ENCODE results near the gene COBL.

Gene COBL

DNA sequence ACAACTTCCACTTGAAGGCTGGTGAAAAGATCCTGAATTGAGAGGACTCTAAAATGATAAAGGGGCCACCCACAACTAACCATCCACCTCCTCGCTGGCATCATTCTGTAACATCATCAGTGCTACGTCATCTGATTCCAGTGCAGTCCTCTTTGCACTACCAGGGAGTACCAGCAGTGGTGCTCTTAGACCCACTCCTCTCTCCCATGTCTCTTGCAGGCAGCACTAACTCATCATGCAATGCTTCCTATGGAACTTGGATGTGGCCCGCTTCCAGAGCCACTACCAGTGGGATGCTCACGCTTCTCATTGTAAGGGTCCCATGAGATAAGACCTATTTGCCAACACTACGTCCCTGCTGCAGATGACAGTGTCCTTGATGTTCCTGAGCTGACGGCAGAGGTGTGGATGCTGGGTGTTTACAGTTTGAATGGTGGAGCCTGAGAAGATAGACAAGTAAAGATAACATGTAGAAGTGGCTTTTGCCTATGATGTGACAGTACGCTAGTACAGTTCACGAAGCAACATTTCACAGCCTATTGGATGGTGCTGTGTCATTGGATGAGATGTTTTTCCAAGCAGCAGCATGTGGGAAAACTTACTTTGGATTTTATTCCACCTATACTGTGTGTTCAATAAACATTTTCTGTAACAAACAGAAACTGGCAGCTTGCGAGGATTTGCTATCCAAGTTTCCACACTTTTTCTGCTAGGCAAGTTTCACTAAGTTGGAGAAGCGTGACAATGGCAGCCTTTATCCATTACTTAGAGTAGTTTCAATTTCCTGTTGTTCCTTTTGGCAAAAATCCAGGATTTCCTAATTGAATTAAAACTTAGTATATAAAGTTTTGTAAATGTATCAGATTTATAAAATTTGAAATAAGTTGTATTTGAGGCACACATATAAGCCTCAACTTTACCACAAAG is 35.8 kb upstream of the COBL start:
- no peak overlapping the region for H3K4me3 ChIP-seq (ENCODE audit: low read depth, low read length)
- TF ChIP-seq, protein P1, sequence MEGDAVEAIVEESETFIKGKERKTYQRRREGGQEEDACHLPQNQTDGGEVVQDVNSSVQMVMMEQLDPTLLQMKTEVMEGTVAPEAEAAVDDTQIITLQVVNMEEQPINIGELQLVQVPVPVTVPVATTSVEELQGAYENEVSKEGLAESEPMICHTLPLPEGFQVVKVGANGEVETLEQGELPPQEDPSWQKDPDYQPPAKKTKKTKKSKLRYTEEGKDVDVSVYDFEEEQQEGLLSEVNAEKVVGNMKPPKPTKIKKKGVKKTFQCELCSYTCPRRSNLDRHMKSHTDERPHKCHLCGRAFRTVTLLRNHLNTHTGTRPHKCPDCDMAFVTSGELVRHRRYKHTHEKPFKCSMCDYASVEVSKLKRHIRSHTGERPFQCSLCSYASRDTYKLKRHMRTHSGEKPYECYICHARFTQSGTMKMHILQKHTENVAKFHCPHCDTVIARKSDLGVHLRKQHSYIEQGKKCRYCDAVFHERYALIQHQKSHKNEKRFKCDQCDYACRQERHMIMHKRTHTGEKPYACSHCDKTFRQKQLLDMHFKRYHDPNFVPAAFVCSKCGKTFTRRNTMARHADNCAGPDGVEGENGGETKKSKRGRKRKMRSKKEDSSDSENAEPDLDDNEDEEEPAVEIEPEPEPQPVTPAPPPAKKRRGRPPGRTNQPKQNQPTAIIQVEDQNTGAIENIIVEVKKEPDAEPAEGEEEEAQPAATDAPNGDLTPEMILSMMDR (IDR thresholded peaks at IDR 0.05; ENCODE audit: low read depth, low read length): no peak

DNA sequence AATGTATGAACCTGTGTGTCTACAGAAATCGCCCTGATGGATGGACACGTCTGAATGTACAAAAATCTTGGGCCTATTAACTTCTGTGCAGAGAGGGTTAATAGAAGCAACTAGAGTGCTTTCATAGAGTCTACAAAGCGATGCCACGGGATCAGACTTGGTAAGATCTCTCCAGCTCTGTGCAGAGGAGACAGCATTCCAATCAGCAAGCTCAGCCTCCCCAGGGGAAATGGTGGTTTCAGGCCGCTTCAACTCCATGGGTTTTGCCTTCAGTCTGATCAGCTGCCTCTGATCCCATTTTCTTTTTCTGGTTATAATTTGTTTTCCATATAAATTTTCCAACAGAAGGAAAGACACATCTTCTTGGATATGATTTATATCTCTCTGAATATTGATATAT is 35.1 kb upstream of the COBL start:
- no peak overlapping the region for H3K4me3 ChIP-seq (ENCODE audit: low read depth, low read length)
- TF ChIP-seq, protein P1 (IDR thresholded peaks at IDR 0.05; ENCODE audit: low read depth, low read length): no peak

- TF ChIP-seq, protein P1 (IDR thresholded peaks at IDR 0.05; ENCODE audit: low read depth, low read length): no peak
- H3K4me3 ChIP-seq (ENCODE audit: low read depth, low read length): no peak overlapping the region
Measured at GRCh38 chr7:51350546-51350896, 33.9 kb upstream of the COBL start.

DNA sequence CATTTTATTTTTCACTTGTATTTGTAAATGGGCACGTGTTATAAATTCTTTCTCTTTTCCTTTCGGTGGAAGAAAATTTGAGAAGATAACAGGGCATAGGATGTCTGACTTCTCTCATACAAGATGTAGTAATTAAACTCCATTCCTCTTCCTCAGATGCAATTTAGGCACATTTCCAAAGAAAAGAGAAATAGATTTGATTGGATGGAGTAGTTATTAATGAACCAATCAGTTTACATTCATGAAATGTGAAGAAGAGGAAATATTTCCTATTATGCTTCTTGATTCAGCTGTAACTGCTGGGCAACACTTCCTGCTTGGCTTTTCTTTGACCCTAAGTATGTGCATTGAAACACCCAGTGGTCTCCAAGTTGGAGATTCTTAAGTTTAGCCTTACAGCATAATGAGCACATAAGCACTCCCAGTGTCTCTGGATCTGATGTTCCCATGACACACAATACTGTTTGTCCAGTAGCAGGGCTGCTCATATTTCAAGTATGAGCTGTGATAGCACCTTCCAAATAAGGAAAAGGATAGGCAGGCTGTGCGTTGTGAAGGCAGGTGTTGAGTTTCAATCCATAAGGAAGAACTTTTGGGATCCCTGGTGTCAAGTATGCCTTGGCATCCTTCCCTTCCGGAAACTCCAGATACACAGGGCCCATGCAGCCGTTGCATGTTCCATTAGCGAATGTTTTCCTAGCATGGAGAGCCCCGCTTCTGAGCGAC is 33.4 kb upstream of the COBL start:
- no peak overlapping the region for H3K4me3 ChIP-seq (ENCODE audit: low read depth, low read length)
- TF ChIP-seq, protein P1 (IDR thresholded peaks at IDR 0.05; ENCODE audit: low read depth, low read length): no peak

DNA sequence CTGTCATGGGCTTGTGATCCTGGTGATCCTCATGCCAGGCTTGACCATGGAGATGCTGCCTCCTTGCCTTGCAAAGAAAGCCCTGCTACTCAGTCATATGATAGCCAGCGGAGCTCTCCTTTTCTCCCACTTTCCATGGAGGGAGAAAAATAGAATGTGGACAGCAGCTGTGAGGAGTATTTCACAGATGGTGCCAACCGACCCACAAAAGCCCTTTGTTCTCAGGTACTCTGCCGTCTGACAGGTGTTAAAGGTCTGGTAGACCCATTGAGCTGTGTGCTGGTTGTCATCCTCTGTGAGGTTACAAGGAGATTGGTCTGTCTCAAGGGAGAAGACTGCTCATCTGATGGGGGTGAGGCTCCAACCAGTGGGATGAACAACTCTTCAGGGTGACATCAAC is 29.5 kb upstream of the COBL start:
- TF ChIP-seq, protein P1 (IDR thresholded peaks at IDR 0.05; ENCODE audit: low read depth, low read length): no peak
- no peak overlapping the region for H3K4me3 ChIP-seq (ENCODE audit: low read depth, low read length)

DNA sequence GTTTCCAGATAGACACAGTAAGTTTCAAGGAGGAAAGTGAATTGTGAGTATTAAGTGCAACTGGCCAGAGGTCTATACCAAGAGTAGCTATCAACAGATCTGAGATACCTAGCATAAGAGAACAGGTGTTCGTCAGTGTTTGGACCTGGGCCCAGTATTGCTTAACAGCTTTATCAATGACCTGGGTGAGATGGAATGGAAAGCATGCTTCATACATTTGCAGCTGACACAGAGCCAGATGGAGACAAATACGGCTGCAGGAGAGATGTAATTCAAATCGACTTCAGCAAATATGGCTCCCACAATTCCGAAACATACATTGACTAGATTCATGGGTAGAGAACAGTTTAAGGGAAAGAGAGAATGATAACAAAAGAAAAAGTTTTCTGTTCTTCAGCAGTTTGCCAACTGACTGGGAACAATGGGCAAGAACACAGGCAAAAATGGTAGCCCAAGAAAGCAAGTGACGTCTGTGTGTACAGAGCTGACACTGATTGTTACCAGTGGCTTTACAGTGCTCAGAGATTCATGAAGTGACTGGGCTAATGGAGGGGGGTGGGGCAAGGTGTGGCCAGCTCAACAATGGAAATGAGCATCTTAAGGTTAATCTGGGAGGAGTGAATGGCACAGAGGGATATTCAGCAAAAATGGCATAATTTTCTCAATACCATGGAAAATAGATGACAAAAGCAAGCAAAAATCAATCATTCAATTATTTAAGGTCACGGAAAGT is 28.0 kb upstream of the COBL start:
- H3K4me3 ChIP-seq (ENCODE audit: low read depth, low read length): no peak overlapping the region
- TF ChIP-seq, protein P1 (IDR thresholded peaks at IDR 0.05; ENCODE audit: low read depth, low read length): no peak
